HG03520 (cell line): Measurements from ENCODE around the gene IMP4.

Experiments used
- ATAC-seq: cut with Tn5 transposase; IDR thresholded peaks from one replicate; pipeline ENCODE4 v1.9.1; 2021; ENCODE audit warnings: mild to moderate bottlenecking, moderate library complexity; ENCODE audit not compliant: unreplicated experiment

The IMP4 gene

GRCh38 chr2:130336150-130336876 lies 6.4 kb upstream of the IMP4 start:
- ATAC-seq = no peak

GRCh38 chr2:130336877-130337734 lies 5.6 kb upstream of the IMP4 start:
- no peak for ATAC-seq

DNA sequence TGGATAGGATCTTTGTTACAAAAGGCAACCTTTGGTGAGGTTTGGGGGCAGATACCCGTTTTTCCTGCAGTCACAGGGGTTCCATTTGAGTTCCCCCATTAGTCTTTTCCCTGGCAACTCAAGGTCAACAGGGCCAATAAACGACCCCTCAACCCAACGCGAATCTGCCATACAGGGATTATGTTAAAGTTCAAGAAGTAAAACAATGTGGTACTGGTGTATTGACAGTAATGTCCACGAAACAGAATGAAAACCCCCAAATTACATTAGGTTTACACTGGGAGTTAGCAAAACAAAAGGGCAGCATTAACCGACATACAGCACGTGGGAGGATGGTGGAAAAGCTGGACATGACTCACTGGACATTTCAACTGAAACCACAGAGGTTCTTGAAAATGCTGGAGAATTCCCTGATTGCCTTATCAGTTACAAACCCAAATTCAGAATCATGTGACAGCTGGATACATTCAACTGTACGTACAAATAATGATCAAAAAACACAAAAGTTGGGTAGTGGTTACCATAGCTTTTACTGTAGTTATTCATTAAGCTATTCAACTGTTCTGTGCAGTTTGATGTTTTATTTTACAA lies 4.9 kb upstream of the IMP4 start:
- ATAC-seq = no peak

GRCh38 chr2:130338793-130339345 lies 3.8 kb upstream of the IMP4 start:
- no peak for ATAC-seq

DNA sequence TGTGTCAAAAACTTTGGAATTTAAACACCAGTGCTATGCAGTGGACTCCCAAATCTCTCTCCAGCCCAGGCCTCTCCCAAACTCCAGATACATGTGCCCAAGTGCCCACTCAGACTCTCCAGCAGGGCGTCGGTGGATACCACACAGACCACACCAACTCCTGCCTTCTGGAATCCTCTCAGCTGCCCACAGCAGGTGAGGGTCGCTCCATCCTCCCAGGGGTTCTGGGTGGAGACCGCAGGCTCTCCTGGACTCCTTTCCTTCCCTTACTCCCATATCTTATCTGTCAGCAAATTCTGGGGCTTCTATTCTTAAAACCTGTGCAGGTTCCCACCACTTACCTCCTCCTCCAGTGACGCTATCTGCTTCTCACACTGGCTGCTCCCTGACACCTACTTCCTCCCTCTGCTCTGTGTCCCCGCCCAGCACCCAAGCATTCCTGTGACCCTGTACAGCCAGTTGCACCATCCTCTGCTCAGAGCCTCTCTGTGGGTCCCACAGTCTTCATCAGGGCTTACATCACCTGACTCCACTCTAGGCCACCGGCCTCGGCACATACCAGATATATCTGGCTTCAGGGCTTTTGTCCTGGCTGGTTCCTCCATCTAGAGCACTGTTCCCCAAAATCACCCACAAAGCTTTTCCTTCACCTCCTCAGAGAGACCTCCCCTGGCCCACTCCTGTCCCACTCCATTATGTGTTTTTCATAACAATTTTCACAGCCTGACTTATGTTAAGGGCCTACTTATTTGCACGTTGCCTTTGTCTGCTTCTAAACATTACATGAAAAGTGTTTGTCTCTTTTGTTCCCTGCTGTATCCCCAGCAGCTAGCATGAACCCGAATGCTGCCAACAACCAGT lies 2.6 kb upstream of the IMP4 start:
- no peak for ATAC-seq

DNA sequence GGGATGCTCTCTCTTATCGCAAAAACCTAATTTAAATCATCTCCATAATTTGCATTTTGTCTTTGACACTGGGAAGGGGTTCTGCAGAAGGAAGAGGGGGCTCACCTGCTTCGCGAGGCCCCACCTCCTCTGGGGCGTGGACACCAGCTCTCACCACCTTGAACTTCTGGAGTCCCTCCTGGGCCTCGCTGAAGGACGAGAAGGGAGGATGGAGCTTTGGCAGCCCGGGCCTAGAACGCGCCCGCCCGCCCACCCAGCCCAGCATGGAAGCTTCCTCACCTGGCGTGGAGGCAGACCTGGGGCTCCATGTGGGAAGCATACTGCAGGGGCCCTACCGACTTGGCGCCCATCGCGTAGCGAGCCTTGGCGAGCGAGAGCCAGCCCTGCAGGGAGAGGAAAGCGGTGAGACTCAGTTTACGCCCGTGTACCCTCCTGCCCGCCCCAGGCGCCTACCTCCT lies 1.1 kb upstream of the IMP4 start:
- no peak for ATAC-seq

GRCh38 chr2:130342020-130342532 lies 621 bp upstream of the IMP4 start:
- peak; percentile 70 for ATAC-seq

GRCh38 chr2:130344578-130344977 lies 1.9 kb downstream of the IMP4 start:
- no peak for ATAC-seq

- no peak for ATAC-seq
Measured at GRCh38 chr2:130345091-130345490, 2.4 kb downstream of the IMP4 start.

GRCh38 chr2:130345611-130346010 lies 2.9 kb downstream of the IMP4 start:
- no peak for ATAC-seq

DNA sequence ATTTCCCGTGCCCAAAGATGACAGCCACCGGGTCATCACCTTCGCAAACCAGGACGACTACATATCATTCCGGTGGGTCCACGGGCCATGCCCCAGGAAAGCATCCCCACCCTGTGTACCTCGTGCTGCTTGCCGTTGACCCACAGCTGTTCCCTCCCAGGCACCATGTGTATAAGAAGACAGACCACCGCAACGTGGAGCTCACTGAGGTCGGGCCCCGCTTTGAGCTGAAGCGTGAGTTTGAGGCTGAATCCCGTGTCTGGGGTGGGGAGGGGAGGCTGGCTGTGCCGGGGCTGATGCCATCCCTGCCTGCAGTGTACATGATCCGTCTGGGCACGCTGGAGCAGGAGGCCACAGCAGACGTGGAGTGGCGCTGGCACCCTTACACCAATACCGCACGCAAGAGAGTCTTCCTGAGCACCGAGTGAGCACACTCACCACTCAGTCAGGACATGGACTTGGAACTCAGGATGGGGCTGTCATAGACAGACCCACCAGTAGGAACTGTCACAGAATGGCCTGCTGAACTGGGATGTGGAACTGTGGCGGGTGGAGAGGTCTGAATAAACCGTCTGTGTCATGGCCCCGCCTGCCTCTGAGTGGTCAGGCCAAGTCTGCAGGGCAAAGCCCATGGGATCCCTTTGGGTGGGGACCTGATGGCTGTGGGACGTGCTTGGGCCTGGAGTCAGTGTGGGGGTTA lies 3.5 kb downstream of the IMP4 start:
- ATAC-seq = no peak

DNA sequence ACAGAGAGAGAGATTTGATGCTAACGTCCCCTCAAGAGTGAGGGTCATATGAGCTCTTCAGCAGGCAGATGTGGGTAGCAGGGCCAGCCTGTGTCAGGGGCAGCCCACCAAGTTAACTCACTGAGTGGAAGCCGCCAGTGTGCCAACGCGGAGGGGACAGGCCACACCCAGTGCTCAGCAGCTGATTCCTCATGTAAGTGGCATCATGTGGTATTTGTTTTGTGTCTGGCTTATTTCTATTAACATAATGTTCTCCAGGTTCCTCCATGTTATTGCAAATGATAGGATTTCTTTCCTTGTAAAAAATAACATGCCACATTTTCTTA lies 4.0 kb downstream of the IMP4 start:
- ATAC-seq = no peak

- no peak for ATAC-seq
Measured at GRCh38 chr2:130347220-130347925, 4.7 kb downstream of the IMP4 start.

DNA sequence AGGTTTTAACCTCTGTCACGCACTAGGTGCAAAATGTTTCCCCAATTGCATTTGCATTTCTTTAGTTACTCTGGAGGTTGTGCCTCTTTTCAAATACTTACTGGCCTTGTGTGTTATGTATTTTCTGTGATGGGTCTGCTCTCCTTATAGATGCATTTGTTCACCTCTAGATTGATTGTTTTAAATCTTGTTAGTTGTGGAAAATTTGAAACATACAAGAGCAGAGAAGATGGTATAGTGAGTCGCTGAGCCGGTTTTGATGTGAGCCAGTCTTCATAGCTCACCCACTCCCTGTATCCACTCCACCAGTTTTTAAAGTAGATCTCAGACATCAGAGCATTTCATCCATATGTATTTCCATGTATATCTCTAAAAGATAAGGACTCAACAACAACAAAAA lies 6.5 kb downstream of the IMP4 start:
- ATAC-seq = no peak

- no peak for ATAC-seq
Measured at GRCh38 chr2:130351711-130352110, 9.0 kb downstream of the IMP4 start.

- no peak for ATAC-seq
Measured at GRCh38 chr2:130352237-130352636, 9.5 kb downstream of the IMP4 start.

- no peak for ATAC-seq
Measured at GRCh38 chr2:130353291-130354138, 10.8 kb downstream of the IMP4 start.

DNA sequence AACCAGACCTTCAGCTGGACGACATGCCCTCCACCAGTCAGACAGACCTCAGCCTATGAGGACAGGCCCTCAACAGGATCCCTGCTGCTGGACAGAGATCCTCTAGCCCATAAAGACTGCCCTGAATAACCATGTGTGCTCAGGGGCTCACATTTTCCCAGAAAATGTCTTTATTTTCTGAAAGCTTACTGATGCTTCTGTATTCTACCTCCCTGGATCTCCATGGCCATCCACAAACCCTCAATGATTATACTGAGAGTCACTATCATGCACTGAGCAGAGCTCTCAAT lies 11.4 kb downstream of the IMP4 start:
- ATAC-seq = no peak

DNA sequence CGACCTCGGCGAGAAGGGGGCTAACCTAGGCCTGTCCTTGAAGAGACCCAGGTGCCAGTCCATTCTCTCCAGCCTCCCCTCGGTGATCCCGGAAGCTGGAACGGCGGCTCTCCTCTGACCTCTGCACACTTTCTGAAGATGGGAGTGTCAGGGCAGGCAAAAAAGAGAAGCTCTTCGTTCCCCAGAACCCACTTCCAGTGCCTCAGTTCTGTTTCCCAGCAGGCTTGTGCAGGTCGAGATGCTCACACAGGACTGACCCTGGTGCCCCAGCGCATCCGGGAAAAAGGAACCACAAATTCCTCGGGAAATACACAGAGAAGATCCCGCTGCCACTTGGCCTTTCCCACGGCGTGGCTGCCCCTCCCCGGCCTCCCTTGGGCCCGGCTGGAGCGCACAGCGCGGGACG lies 12.5 kb downstream of the IMP4 start:
- ATAC-seq = no peak
